H1 (cell line): ENCODE data around the gene SLC8A1. TPM values are rescaled to one million over a fixed set of nuclear protein-coding genes. Genes with fewer than 3 reads are reported as not detected.

Experiments used
- CTCF ChIA-PET: fragments of 300-600 bp; sonication (Branson Sonifier 250); formaldehyde crosslinking; loops from one replicate; lab custom pipeline; 2021; ENCODE audit not compliant: partially characterized antibody; lab: Charles Lee
- POLR2A ChIA-PET: fragments of 300-600 bp; sonication (Branson Sonifier 250); formaldehyde crosslinking; loops from one replicate; lab custom pipeline; 2021; ENCODE audit warnings: inconsistent platforms; ENCODE audit not compliant: partially characterized antibody; lab: Charles Lee
- DNase-seq, 2 experiments: peaks; one replicate each; pipeline versions ENCODE4 v3.0.0 to v3.0.0-alpha.2; 2010 to 2022; ENCODE audit warnings: low spot score in 2 of 2, low read depth in 1 of 2, mixed read lengths in 1 of 2
- FAIRE-seq: peaks from 2 replicates; lab custom pipeline; 2011; peaks lifted over from hg19 to GRCh38; lab: Jason Lieb, UNC
- H2AFZ ChIP-seq: 2 replicates; pipeline ENCODE4 v1.8.1; 2012; ENCODE audit warnings: low read length, inconsistent platforms
- H2AK5ac ChIP-seq: 2 replicates; pipeline ENCODE4 v1.6.1; 2013; ENCODE audit warnings: low read depth, low read length
- H2BK120ac ChIP-seq: replicated peaks from 2 replicates; pipeline ENCODE3; 2013; ENCODE audit warnings: low read depth, low read length, inconsistent platforms
- H2BK12ac ChIP-seq: 2 replicates; pipeline ENCODE4 v1.6.1; 2013; ENCODE audit warnings: low read depth, low read length
- H2BK15ac ChIP-seq: 2 replicates; pipeline ENCODE4 v1.6.1; 2013; ENCODE audit warnings: low read length
- H2BK20ac ChIP-seq: 2 replicates; pipeline ENCODE4 v1.6.1; 2013; ENCODE audit warnings: low read length
- H2BK5ac ChIP-seq: 2 replicates; pipeline ENCODE4 v1.6.1; 2013; ENCODE audit warnings: low read depth, low read length
- H3K14ac ChIP-seq: 2 replicates; pipeline ENCODE4 v1.6.1; 2013; ENCODE audit warnings: inconsistent platforms; ENCODE audit not compliant: insufficient read length
- H3K18ac ChIP-seq: 2 replicates; pipeline ENCODE4 v1.6.1; 2013; ENCODE audit warnings: low read length; ENCODE audit errors: extremely low read depth
- H3K23ac ChIP-seq: 2 replicates; pipeline ENCODE4 v1.6.1; 2013; ENCODE audit warnings: inconsistent platforms; ENCODE audit not compliant: insufficient read length
- H3K23me2 ChIP-seq: 2 replicates; pipeline ENCODE4 v1.6.1; 2013; ENCODE audit warnings: low read depth, low read length
- H3K27ac ChIP-seq: 2 replicates; pipeline ENCODE4 v1.6.1; 2011; ENCODE audit warnings: low read depth, low read length, inconsistent platforms
- H3K27me3 ChIP-seq, 4 experiments: replicated peaks in 1 of 4; 1 replicate in 1 of 4; 2 replicates in 3 of 4; pipeline versions ENCODE4 v1.6.1 to v1.8.1; 2011 to 2013; ENCODE audit warnings: low read length in 3 of 4, mild to moderate bottlenecking in 3 of 4, inconsistent platforms in 2 of 4, mixed read lengths in 2 of 4, moderate library complexity in 1 of 4; ENCODE audit not compliant: control insufficient read depth in 3 of 4, insufficient read depth in 3 of 4; ENCODE audit errors: extremely low read depth in 1 of 4
- H3K36me3 ChIP-seq, 4 experiments: 2 replicates each; pipeline versions ENCODE4 v1.6.1 to v1.8.1; 2011 to 2013; ENCODE audit warnings: mild to moderate bottlenecking in 4 of 4, low read length in 3 of 4, moderate library complexity in 2 of 4, control low read depth in 1 of 4, inconsistent platforms in 1 of 4; ENCODE audit not compliant: insufficient read depth in 4 of 4, control insufficient read depth in 2 of 4
- H3K4ac ChIP-seq: replicated peaks from 2 replicates; pipeline ENCODE3; 2013; ENCODE audit warnings: low read length, low read depth, mixed read lengths, inconsistent platforms; ENCODE audit not compliant: insufficient read length
- H3K4me1 ChIP-seq, 4 experiments: replicated peaks in 1 of 4; 1 replicate in 1 of 4; 2 replicates in 3 of 4; pipeline versions ENCODE4 v1.6.1 to v1.8.1; 2011 to 2013; ENCODE audit warnings: low read length in 3 of 4, inconsistent platforms in 2 of 4, mixed read lengths in 1 of 4; ENCODE audit not compliant: insufficient read depth in 4 of 4, control insufficient read depth in 3 of 4
- H3K4me2 ChIP-seq, 2 experiments: 2 replicates each; pipeline versions ENCODE4 v1.6.1 to v1.8.1; 2011 to 2013; ENCODE audit warnings: low read depth in 2 of 2, low read length in 2 of 2, control low read depth in 1 of 2, inconsistent platforms in 1 of 2, mild to moderate bottlenecking in 1 of 2; ENCODE audit not compliant: insufficient read depth in 1 of 2
- H3K4me3 ChIP-seq, 4 experiments: fragments of 200-600, 300-600 bp in 1 of 4; sonication (generic), shearing (Covaris generic), sonication (Bioruptor Twin) in 1 of 4; 2 replicates each; pipeline versions ENCODE4 v1.5.1 to v1.8.1; 2011 to 2016; ENCODE audit warnings: low read length in 4 of 4, low read depth in 3 of 4, control low read depth in 2 of 4, inconsistent platforms in 2 of 4, mild to moderate bottlenecking in 2 of 4, mixed read lengths in 1 of 4, moderate library complexity in 1 of 4; ENCODE audit not compliant: insufficient read depth in 2 of 4; ENCODE audit errors: extremely low read depth in 1 of 4
- H3K56ac ChIP-seq: replicated peaks from 2 replicates; pipeline ENCODE3; 2013; ENCODE audit warnings: low read depth, mild to moderate bottlenecking, mixed read lengths, low read length, inconsistent platforms; ENCODE audit not compliant: insufficient read length
- H3K79me1 ChIP-seq: 2 replicates; pipeline ENCODE4 v1.6.1; 2013; ENCODE audit warnings: low read depth, low read length, control low read depth
- H3K79me2 ChIP-seq, 2 experiments: 2 replicates each; pipeline versions ENCODE4 v1.6.1 to v1.8.1; 2012 to 2013; ENCODE audit warnings: low read length in 2 of 2, mild to moderate bottlenecking in 2 of 2, inconsistent platforms in 1 of 2; ENCODE audit not compliant: insufficient read depth in 2 of 2, control insufficient read depth in 1 of 2
- H3K9ac ChIP-seq, 4 experiments: replicated peaks in 1 of 4; 1 replicate in 1 of 4; 2 replicates in 3 of 4; pipeline versions ENCODE4 v1.6.1 to v1.8.1; 2011 to 2013; ENCODE audit warnings: low read depth in 3 of 4, low read length in 3 of 4, control low read depth in 2 of 4, mild to moderate bottlenecking in 2 of 4, moderate library complexity in 2 of 4, inconsistent platforms in 1 of 4; ENCODE audit errors: extremely low read depth in 1 of 4
- H3K9me3 ChIP-seq, 2 experiments: 2 replicates each; pipeline versions ENCODE4 v1.6.1 to v1.8.1; 2012 to 2013; ENCODE audit warnings: mild to moderate bottlenecking in 2 of 2, moderate library complexity in 2 of 2, control low read depth in 1 of 2, inconsistent platforms in 1 of 2, low read depth in 1 of 2, low read length in 1 of 2, mixed read lengths in 1 of 2; ENCODE audit not compliant: insufficient read depth in 2 of 2
- H4K20me1 ChIP-seq, 2 experiments: replicated peaks in 1 of 2; 2 replicates each; pipeline versions ENCODE3 to v1.8.1; 2011 to 2013; ENCODE audit warnings: inconsistent platforms in 2 of 2, low read length in 2 of 2, mild to moderate bottlenecking in 1 of 2; ENCODE audit not compliant: insufficient read depth in 2 of 2, control insufficient read depth in 1 of 2
- H4K5ac ChIP-seq: 2 replicates; pipeline ENCODE4 v1.6.1; 2013; ENCODE audit warnings: low read length, low read depth, mixed read lengths, inconsistent platforms; ENCODE audit not compliant: insufficient read length
- H4K8ac ChIP-seq: 2 replicates; pipeline ENCODE4 v1.8.0; 2013; ENCODE audit warnings: mild to moderate bottlenecking, moderate library complexity, low read length, inconsistent platforms; ENCODE audit not compliant: insufficient read depth; ENCODE audit errors: extremely low read depth
- H4K91ac ChIP-seq: replicated peaks from 2 replicates; pipeline ENCODE3; 2013; ENCODE audit warnings: low read length, mixed read lengths, inconsistent platforms; ENCODE audit not compliant: insufficient read length
- CBX5 ChIP-seq: fragments of 300-800, 300-1000 bp; sonication (generic); IDR thresholded peaks from 2 replicates; pipeline ENCODE4 v1.7.1; 2016; ENCODE audit warnings: antibody characterized with exemption, low read length, low read depth
- CHD1 ChIP-seq: IDR thresholded peaks from 2 replicates; pipeline ENCODE4 v1.6.1; 2012; ENCODE audit warnings: low read depth, low read length, improper control_type of control experiment
- GTF2F1 ChIP-seq: IDR thresholded peaks from 2 replicates; pipeline ENCODE4 v1.6.1; 2012; ENCODE audit warnings: low read depth, low read length, improper control_type of control experiment, borderline replicate concordance
- JUN ChIP-seq: IDR thresholded peaks from 2 replicates; pipeline ENCODE4 v1.6.1; 2011; ENCODE audit warnings: low read depth, mild to moderate bottlenecking, improper control_type of control experiment, low read length
- KDM5A ChIP-seq: fragments of 200-600 bp; IDR thresholded peaks from 2 replicates; pipeline ENCODE4 v1.7.1; 2012; ENCODE audit warnings: mild to moderate bottlenecking, low read length, inconsistent platforms, mixed read lengths
- NRF1 ChIP-seq: IDR thresholded peaks from 2 replicates; pipeline ENCODE4 v1.6.1; 2011; ENCODE audit warnings: mild to moderate bottlenecking, low read depth, low read length, improper control_type of control experiment
- RAD21 ChIP-seq, 2 experiments: IDR thresholded peaks in 1 of 2; conservative IDR thresholded peaks in 1 of 2; 2 replicates each; pipeline ENCODE4 v1.6.1; 2011; ENCODE audit warnings: low read depth in 2 of 2, low read length in 2 of 2, improper control_type of control experiment in 1 of 2, inconsistent platforms in 1 of 2, mild to moderate bottlenecking in 1 of 2, moderate library complexity in 1 of 2
- SIRT6 ChIP-seq: IDR thresholded peaks from one replicate; pipeline ENCODE4 v1.7.1; 2012; ENCODE audit warnings: low read length, inconsistent platforms
- SIX5 ChIP-seq: IDR thresholded peaks from 2 replicates; pipeline ENCODE4 v1.6.1; 2011; ENCODE audit warnings: mild to moderate bottlenecking, low read depth, low read length
- SP4 ChIP-seq: IDR thresholded peaks from 2 replicates; pipeline ENCODE4 v1.6.1; 2012; ENCODE audit warnings: low read length, inconsistent platforms
- SRF ChIP-seq: IDR thresholded peaks from 2 replicates; pipeline ENCODE4 v1.6.1; 2011; ENCODE audit warnings: mild to moderate bottlenecking, low read depth, low read length, moderate library complexity
- SUZ12 ChIP-seq: fragments of 200-600 bp; sonication (generic); IDR thresholded peaks from 2 replicates; pipeline ENCODE4 v1.6.1; 2012; ENCODE audit warnings: mild to moderate bottlenecking, inconsistent platforms, low read length, moderate library complexity, mixed read lengths
- YY1 ChIP-seq: IDR thresholded peaks from 2 replicates; pipeline ENCODE4 v1.6.1; 2011; ENCODE audit warnings: low read depth, mild to moderate bottlenecking, low read length
- WGBS, 2 experiments: shearing (Covaris generic) in 1 of 2; methylation state at CpG; one replicate each; pipeline versions ENCODE4 v1.1.6 to v1.1.7; 2013 to 2015; ENCODE audit warnings: low lambda C conversion rate in 2 of 2, mixed read lengths in 2 of 2, inconsistent platforms in 1 of 2, low coverage in 1 of 2, missing lambda C conversion rate in 1 of 2; ENCODE audit not compliant: insufficient replicate concordance in 2 of 2, insufficient coverage in 1 of 2, insufficient read length in 1 of 2; ENCODE audit errors: extremely low coverage in 1 of 2, missing lambda C conversion rate in 1 of 2; 5-methylcytosine and 5-hydroxymethylcytosine counted together
- polyA plus RNA-seq, 7 experiments: library from polyadenylated mRNA; depleted of rRNA in 3 of 7; stranded (reverse) in 5 of 7; unstranded in 2 of 7; fragments of >200 nt in 5 of 7; fragments of 200-250 nt in 2 of 7; gene quantifications; 1 replicate in 5 of 7; 2 replicates in 1 of 7; 4 replicates in 1 of 7; pipeline versions ENCODE4 v1.2.1 to v1.2.3, GENCODE V29; 2011 to 2013; ENCODE audit warnings: missing spikeins in 2 of 7, mixed read lengths in 2 of 7
- total RNA-seq: library from RNA; stranded (reverse); fragmentation: NEBNext Ultra II Directional; extraction: Animal tissue kit (Norgen Biotek cat#: 25700); gene quantifications from 2 replicates; pipeline ENCODE4 v1.2.1, GENCODE V29; 2021
- TF ChIP-seq, protein P1 (sequence below): IDR thresholded peaks from 2 replicates; pipeline ENCODE4 v1.6.1; 2011; ENCODE audit warnings: low read depth, mild to moderate bottlenecking, low read length; ENCODE audit not compliant: insufficient read depth

Gene SLC8A1
- total and polyA plus RNA-seq, 2 of the 8 experiments (the other 6 are each of a cell fraction or from before 2014, with no cell fraction given): 0.68 to 3.6 TPM

DNA sequence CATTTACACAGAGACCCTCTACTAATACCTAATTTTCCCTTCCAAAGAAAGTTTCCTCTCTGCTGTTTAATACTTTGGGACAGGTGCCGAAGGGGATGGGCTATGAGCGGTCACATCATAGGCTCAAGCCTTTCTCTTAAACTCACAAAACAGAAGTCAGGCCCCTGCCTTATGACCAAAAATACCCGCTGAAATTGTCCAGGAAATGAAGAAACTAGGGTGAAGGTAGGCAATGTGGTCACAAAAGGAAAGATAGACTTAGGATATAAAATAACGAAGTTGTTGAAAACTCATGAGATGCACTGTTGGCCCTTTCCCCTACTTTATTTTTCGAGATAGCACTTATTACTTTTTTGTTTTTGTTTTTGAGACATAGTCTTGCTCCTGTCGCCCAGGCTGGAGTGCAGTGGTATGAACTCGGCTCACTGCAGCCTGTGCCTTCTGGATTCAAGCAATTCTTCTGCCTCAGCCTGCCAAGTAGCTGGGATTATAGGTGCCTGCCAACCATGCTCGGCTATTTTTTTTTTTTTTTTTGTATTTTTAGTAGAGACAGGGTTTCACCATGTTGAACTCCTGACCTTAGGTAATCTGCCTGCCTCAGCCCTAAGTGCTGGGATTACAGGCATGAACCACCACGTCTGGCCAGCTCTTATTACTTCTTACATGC is 16.3 kb downstream of the SLC8A1 start:
- H2BK120ac ChIP-seq: no peak overlapping the region
- H3K56ac ChIP-seq: no peak overlapping the region
- H2BK12ac ChIP-seq: no peak overlapping the region
- FAIRE-seq (no peak), DNase-seq (no peak)
- H3K9me3 ChIP-seq: no peaks in the 10 kb centered on the region
- no peaks in the 10 kb centered on the region for H3K27me3 ChIP-seq
- no peaks in the 10 kb centered on the region for H4K20me1 ChIP-seq
- no peak overlapping the region for H2AFZ ChIP-seq
- H3K4me1 ChIP-seq: peaks cover 0 to 4% (median 0%) of the 10 kb centered on the region in 4 experiments; a peak in 1 of 7 replicates
- no peak overlapping the region for H3K9ac ChIP-seq
- no peak overlapping the region for H4K91ac ChIP-seq
- H3K23ac ChIP-seq: no peak overlapping the region
- H2BK15ac ChIP-seq: no peak overlapping the region
- no peak overlapping the region for H3K4me2 ChIP-seq
- H3K18ac ChIP-seq: no peak overlapping the region
- no peak overlapping the region for H3K27ac ChIP-seq
- H3K14ac ChIP-seq: no peak overlapping the region
- no peak overlapping the region for H4K8ac ChIP-seq
- no peaks in the 10 kb centered on the region for H3K79me1 ChIP-seq
- no peak overlapping the region for H2BK20ac ChIP-seq
- no peak overlapping the region for H2BK5ac ChIP-seq
- no peak overlapping the region for H3K4me3 ChIP-seq
- POLR2A ChIA-PET: no interaction called here
- no peaks in the 10 kb centered on the region for H3K23me2 ChIP-seq
- WGBS, 2 experiments: 88% methylated on average over 9 of the region's 9 CpGs; no CpG with 5 or more reads in 1 of the 2 experiments
- H2AK5ac ChIP-seq: no peak overlapping the region
- H3K4ac ChIP-seq: no peak overlapping the region
- no peak overlapping the region for H4K5ac ChIP-seq
- no peaks in the 10 kb centered on the region for H3K79me2 ChIP-seq
- CTCF ChIA-PET: interaction anchor here (0.8 kb wide), 1 partner anchor 285 kb away, joined by 3 read pairs; no protein-coding TSS in a partner anchor
- H3K36me3 ChIP-seq: no peaks in the 10 kb centered on the region
- TF ChIP-seq CBX5 (no peak), SUZ12 (no peak), SIX5 (no peak), CHD1 (no peak), KDM5A (no peak), SRF (no peak), YY1 (no peak), RAD21 (IDR thresholded peaks at IDR 0.05 in 1 of 2, conservative IDR thresholded peaks at IDR 0.05 in 1 of 2; ENCODE audit: low read depth in 2 of 2, low read length in 2 of 2) (no peak), SP4 (no peak), SIRT6 (no peak), NRF1 (no peak), GTF2F1 (no peak), JUN (no peak)
- TF ChIP-seq, protein P1, sequence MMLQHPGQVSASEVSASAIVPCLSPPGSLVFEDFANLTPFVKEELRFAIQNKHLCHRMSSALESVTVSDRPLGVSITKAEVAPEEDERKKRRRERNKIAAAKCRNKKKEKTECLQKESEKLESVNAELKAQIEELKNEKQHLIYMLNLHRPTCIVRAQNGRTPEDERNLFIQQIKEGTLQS: no peak
